PC-9 (cell line): ENCODE results near the gene RNF151. TPM values are rescaled to one million over a fixed set of nuclear protein-coding genes. Genes with fewer than 3 reads are reported as not detected.

ENCODE experiments used
- BruUV-seq: library from RNA; stranded (reverse); fragments of 400-500 nt; replicated peaks from 2 replicates; lab custom pipeline; 2021; lab: Mats Ljungman, UMichigan
- CTCF ChIA-PET: fragments of 300-600 bp; sonication (Branson Sonifier 250); formaldehyde crosslinking; loops from one replicate; lab custom pipeline; 2022; ENCODE audit warnings: antibody characterized with exemption; lab: Charles Lee
- POLR2A ChIA-PET: fragments of 300-600 bp; sonication (Branson Sonifier 250); formaldehyde crosslinking; loops from one replicate; lab custom pipeline; 2022; ENCODE audit warnings: antibody characterized with exemption; ENCODE audit not compliant: unreplicated experiment; lab: Charles Lee
- DNase-seq, 2 experiments: peaks; one replicate each; pipeline versions ENCODE4 v3.0.0 to v3.0.0-alpha.2; 2015 to 2022; ENCODE audit warnings: mixed read lengths in 1 of 2
- H2AFZ ChIP-seq: fragments of 200-600 bp; sonication (generic); 2 replicates; pipeline ENCODE4 v1.8.1; 2017; ENCODE audit warnings: antibody characterized with exemption
- H3F3A ChIP-seq: fragments of 200-600 bp; sonication (generic); 2 replicates; pipeline ENCODE4 v1.8.1; 2017; ENCODE audit warnings: antibody characterized with exemption, mild to moderate bottlenecking, low read depth; ENCODE audit not compliant: insufficient read depth
- H3K27ac ChIP-seq: fragments of 200-600 bp; sonication (generic); 2 replicates; pipeline ENCODE4 v1.6.1; 2016; ENCODE audit warnings: mixed run types
- H3K27me3 ChIP-seq: fragments of 200-600 bp; sonication (generic); 2 replicates; pipeline ENCODE4 v1.6.1; 2016; ENCODE audit warnings: low read depth, mixed run types; ENCODE audit not compliant: insufficient read depth
- H3K36me3 ChIP-seq: fragments of 200-600 bp; sonication (generic); 2 replicates; pipeline ENCODE4 v1.6.1; 2016; ENCODE audit warnings: low read depth, mixed run types
- H3K4me1 ChIP-seq: fragments of 200-600 bp; sonication (generic); replicated peaks from 2 replicates; pipeline ENCODE4 v1.6.1; 2016; ENCODE audit warnings: mixed run types; ENCODE audit not compliant: insufficient read depth
- H3K4me2 ChIP-seq: fragments of 200-600 bp; sonication (generic); 2 replicates; pipeline ENCODE4 v1.6.1; 2017; ENCODE audit warnings: mixed run types
- H3K4me3 ChIP-seq: fragments of 200-600 bp; sonication (generic); 2 replicates; pipeline ENCODE4 v1.6.1; 2016; ENCODE audit warnings: mixed run types
- H3K79me2 ChIP-seq: fragments of 200-600 bp; sonication (generic); 2 replicates; pipeline ENCODE4 v1.6.1; 2017; ENCODE audit warnings: low read depth, mixed run types
- H3K9me2 ChIP-seq: fragments of 200-600 bp; sonication (generic); 2 replicates; pipeline ENCODE4 v1.8.1; 2017; ENCODE audit warnings: mild to moderate bottlenecking; ENCODE audit not compliant: insufficient read depth
- H3K9me3 ChIP-seq: fragments of 200-600 bp; sonication (generic); 2 replicates; pipeline ENCODE4 v1.8.1; 2016; ENCODE audit warnings: low read depth; ENCODE audit not compliant: insufficient read depth
- H4K20me1 ChIP-seq: fragments of 200-600 bp; sonication (generic); 2 replicates; pipeline ENCODE4 v1.8.1; 2017; ENCODE audit not compliant: insufficient read depth
- EZH2 ChIP-seq: fragments of 200-600 bp; sonication (generic); IDR thresholded peaks from 2 replicates; pipeline ENCODE4 v1.8.0; 2017; ENCODE audit warnings: antibody characterized with exemption, low read depth
- intact Hi-C: fragments of 100-400 bp; cut with micrococcal nuclease; formaldehyde crosslinking; loops from one replicate; pipeline ENCODE4 v1.10.0; 2022; ENCODE audit not compliant: unreplicated experiment
- total RNA-seq: library from RNA; stranded (reverse); gene quantifications from 2 replicates; pipeline ENCODE4 v1.2.3, GENCODE V29; 2021
- TF ChIP-seq, protein P1 (sequence below): fragments of 200-600 bp; sonication (generic); conservative IDR thresholded peaks from 2 replicates; pipeline ENCODE4 v1.6.1; 2017; ENCODE audit warnings: mixed run types, antibody characterized with exemption, mild to moderate bottlenecking, moderate library complexity

Gene RNF151
- total RNA-seq, 1 experiment from 2014 or later, result not detected

- Histone ChIP-seq H3K27me3 (no peaks in the 10 kb centered on the region), H3K4me1 (peaks cover 40% of the 10 kb centered on the region), H3K4me3 (no peak overlapping the region), H3K36me3 (no peaks in the 10 kb centered on the region; the same call in 1 of the 2 replicates), H2AFZ (no peak overlapping the region), H3K27ac (no peak overlapping the region), H3K9me2 (no peaks in the 10 kb centered on the region), H3K9me3 (no peaks in the 10 kb centered on the region), H4K20me1 (no peaks in the 10 kb centered on the region), H3F3A (peaks cover 57% of the 10 kb centered on the region), H3K4me2 (no peak overlapping the region), H3K79me2 (peaks cover 17% of the 10 kb centered on the region)
- no TSS peak for BruUV-seq
- DNase-seq, result no peak
- intact Hi-C loops, result no loop called here
- CTCF ChIA-PET, result no interaction called here
- TF ChIP-seq, protein P1, sequence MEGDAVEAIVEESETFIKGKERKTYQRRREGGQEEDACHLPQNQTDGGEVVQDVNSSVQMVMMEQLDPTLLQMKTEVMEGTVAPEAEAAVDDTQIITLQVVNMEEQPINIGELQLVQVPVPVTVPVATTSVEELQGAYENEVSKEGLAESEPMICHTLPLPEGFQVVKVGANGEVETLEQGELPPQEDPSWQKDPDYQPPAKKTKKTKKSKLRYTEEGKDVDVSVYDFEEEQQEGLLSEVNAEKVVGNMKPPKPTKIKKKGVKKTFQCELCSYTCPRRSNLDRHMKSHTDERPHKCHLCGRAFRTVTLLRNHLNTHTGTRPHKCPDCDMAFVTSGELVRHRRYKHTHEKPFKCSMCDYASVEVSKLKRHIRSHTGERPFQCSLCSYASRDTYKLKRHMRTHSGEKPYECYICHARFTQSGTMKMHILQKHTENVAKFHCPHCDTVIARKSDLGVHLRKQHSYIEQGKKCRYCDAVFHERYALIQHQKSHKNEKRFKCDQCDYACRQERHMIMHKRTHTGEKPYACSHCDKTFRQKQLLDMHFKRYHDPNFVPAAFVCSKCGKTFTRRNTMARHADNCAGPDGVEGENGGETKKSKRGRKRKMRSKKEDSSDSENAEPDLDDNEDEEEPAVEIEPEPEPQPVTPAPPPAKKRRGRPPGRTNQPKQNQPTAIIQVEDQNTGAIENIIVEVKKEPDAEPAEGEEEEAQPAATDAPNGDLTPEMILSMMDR, result no peak
- TF ChIP-seq EZH2, result no peak
- POLR2A ChIA-PET, result no interaction called here
Measured at GRCh38 chr16:1987198-1987597, 20.5 kb downstream of the RNF151 start.

GRCh38 chr16:1989209-1990100, 22.8 kb downstream of the RNF151 start, which contains the start of gene SYNGR3:
Gene SYNGR3 (plus strand): TSS chr16:1989970. CDS start chr16:1990103, 133 bp downstream.
- H3K4me2 ChIP-seq, result peak within 1 kb of the TSS; percentile 81
- H3F3A ChIP-seq, result peaks cover 63% of the 10 kb centered on the region
- H3K4me1 ChIP-seq, result peaks cover 39% of the 10 kb centered on the region
- peak within 1 kb of the TSS; percentile 65; the same call in 1 of the 2 replicates for H2AFZ ChIP-seq
- no peaks in the 10 kb centered on the region for H3K27me3 ChIP-seq
- no TSS peak for BruUV-seq
- H3K27ac ChIP-seq, result no peak within 1 kb of the TSS
- no peaks in the 10 kb centered on the region for H4K20me1 ChIP-seq
- no peaks in the 10 kb centered on the region; the same call in 1 of the 2 replicates for H3K36me3 ChIP-seq
- POLR2A ChIA-PET, result no interaction called here
- no peak for DNase-seq
- no peaks in the 10 kb centered on the region for H3K9me3 ChIP-seq
- no peaks in the 10 kb centered on the region for H3K9me2 ChIP-seq
- intact Hi-C loops, result no loop called here
- peak within 1 kb of the TSS; percentile 45 for H3K4me3 ChIP-seq
- TF ChIP-seq, protein P1, result no peak
- no peak for TF ChIP-seq EZH2
- peaks cover 15% of the 10 kb centered on the region for H3K79me2 ChIP-seq
- CTCF ChIA-PET, result no interaction called here

- peaks cover 60% of the 10 kb centered on the region for H3F3A ChIP-seq
- no TSS peak for BruUV-seq
- H2AFZ ChIP-seq, result no peak overlapping the region
- ChIA-PET POLR2A (no interaction called here), CTCF (no interaction called here)
- H3K9me3 ChIP-seq, result no peaks in the 10 kb centered on the region
- TF ChIP-seq, protein P1, result no peak
- TF ChIP-seq EZH2, result no peak
- intact Hi-C loops, result no loop called here
- H3K4me3 ChIP-seq, result peak overlapping the region; percentile 45; the same call in 1 of the 2 replicates
- H3K9me2 ChIP-seq, result no peaks in the 10 kb centered on the region
- no peak for DNase-seq
- no peaks in the 10 kb centered on the region; the same call in 1 of the 2 replicates for H3K36me3 ChIP-seq
- H3K4me2 ChIP-seq, result peak overlapping the region; percentile 81
- no peak overlapping the region for H3K27ac ChIP-seq
- H3K79me2 ChIP-seq, result peaks cover 9% of the 10 kb centered on the region
- H3K27me3 ChIP-seq, result no peaks in the 10 kb centered on the region
- H3K4me1 ChIP-seq, result peaks cover 37% of the 10 kb centered on the region
- no peaks in the 10 kb centered on the region for H4K20me1 ChIP-seq
Measured at GRCh38 chr16:1990101-1990350, 23.4 kb downstream of the RNF151 start.
